Measurements from ENCODE around the gene ASB8.

The ASB8 gene

DNA sequence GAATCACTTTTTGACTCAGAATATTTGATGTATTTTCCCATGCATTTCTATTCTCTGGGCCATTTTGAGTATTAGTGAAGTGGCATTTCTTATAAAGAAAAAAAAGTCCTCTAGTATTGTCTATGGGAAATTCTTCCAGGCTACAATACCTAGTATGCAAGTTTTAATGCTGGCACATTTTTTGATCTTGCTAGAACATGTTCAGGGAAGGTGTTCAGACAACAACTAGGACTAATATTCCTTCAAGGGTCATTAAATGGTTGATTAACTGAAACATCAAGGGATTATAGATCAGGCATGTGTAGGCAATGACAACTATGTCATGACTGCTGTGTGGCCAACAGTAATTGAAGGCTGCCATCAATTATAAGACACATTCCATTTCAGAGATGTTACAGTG lies 33.8 kb upstream of the ASB8 start:
- no peak for DNase-seq (ENCODE audit: low spot score)
- H3K27ac ChIP-seq, result no peak overlapping the region

DNA sequence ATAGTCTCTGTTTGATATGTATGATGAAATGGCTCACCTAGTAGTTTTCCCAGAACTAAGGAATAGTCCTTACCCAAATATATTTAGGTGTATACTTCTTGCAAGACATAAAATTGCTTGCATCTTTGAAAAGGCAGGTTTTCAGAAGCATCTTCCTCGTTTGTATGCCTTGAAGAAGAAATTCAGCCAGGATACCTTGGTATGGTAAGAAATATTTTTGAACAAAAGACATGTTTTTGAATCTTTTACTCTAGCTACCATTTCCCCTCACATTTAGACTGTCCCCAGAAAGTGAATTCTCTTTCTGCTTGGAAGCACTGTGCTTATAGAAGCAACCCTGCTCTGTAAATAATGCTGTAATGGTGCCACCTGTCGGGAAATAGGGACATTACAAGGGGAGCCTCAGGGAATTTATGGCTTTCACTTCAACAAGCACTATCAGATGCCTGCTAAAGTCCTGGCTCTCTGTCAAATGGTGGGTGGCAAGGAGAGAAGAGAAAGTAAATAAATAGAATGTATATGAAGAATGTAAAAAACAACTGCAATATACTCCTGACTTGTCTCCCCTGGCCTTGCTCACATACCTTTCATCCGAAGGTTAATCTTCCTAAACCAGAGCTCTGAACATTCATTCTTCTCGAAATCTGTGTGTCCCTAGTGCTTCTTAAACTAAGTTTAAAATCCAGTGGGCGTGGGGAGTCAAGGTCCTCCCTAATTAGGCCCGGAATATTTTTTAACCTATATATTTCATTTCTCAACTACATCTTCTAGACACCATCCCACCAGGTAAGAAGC lies 32.2 kb upstream of the ASB8 start:
- TF ChIP-seq, protein P1, sequence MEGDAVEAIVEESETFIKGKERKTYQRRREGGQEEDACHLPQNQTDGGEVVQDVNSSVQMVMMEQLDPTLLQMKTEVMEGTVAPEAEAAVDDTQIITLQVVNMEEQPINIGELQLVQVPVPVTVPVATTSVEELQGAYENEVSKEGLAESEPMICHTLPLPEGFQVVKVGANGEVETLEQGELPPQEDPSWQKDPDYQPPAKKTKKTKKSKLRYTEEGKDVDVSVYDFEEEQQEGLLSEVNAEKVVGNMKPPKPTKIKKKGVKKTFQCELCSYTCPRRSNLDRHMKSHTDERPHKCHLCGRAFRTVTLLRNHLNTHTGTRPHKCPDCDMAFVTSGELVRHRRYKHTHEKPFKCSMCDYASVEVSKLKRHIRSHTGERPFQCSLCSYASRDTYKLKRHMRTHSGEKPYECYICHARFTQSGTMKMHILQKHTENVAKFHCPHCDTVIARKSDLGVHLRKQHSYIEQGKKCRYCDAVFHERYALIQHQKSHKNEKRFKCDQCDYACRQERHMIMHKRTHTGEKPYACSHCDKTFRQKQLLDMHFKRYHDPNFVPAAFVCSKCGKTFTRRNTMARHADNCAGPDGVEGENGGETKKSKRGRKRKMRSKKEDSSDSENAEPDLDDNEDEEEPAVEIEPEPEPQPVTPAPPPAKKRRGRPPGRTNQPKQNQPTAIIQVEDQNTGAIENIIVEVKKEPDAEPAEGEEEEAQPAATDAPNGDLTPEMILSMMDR (IDR thresholded peaks at IDR 0.05), result peak; percentile 55

More for the DNA sequence above, 33.8 kb upstream of the ASB8 start:
- TF ChIP-seq, protein P1 (IDR thresholded peaks at IDR 0.05), result no peak
- H3K4me3 ChIP-seq, result no peak overlapping the region

DNA sequence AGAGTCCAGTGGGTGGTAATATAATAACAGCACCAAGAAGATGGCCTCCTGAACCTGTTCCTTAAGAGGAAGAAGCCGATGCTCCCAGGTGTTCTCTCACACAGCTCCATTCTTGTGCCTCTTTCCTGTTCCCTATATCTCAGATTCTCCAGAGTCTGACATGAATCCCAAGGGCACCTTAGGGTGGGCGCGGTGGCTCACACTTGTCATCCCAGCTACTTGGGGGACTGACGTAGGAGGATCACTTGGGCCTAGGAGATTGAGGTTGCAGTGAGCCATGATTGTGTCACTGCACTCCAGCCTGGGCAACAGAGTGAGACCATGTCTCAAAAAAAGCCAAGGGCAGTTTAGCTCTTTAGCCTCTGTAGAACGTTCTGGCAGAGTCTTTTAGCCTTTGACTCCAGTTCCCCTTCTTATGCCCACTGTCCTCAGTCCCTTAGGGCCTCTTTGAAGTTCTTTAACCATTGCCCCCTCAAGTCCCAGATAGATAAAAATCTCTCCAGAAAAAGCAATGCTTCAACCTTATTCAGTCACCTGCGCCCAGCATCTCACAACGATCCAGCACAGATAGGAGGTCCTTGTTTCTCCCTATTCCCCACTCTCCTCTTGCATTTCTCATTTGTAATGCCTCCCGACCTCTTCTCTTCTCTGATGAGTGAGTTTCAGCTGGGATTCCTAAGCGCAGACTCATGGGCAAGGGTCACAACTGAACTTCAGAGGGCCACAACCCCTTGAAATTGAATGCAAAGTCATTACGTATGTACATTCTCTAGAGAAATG lies 30.8 kb upstream of the ASB8 start:
- TF ChIP-seq, protein P1 (IDR thresholded peaks at IDR 0.05), result no peak
- H3K27ac ChIP-seq, result no peak overlapping the region
- DNase-seq (ENCODE audit: low spot score), result no peak
- H3K4me3 ChIP-seq, result no peak overlapping the region

More for the DNA sequence above, 32.2 kb upstream of the ASB8 start:
- no peak overlapping the region for H3K4me3 ChIP-seq
- DNase-seq (ENCODE audit: low spot score), result no peak
- no peak overlapping the region for H3K27ac ChIP-seq

DNA sequence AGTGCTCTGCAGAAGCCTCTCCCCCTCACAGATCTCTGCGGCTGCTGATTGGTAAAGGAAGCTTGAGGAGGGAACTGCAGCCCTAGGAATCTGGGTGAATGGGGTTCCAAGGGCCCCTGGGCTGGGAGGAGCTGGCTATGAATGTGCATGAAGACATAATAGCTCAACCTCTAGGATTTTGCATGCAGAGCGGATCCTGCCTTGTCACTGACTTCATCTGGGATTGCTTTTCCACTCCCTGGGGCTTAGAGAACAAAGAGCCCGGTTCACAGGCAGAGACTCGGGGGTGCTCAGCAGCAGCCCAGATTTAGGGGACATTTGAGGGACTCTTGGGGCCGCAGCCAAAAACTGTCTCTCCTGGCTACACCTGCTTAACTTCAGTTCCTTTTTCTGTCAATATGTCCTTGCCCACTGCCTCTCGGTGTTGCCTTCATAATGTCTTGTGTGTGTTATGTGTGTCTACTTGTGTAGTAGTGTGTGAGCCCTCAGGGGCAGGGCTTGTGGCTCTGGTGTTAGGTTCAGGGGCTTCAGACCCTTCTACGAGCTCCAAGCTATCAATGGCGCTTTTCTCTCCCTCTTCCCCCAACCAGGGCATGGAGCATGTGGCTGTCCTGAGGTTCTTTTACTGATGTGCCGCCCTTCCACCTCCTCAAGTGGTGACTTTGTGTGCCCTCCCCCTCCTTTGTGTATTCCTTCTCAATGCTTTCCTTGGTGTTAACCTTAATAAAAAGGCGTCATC lies 28.0 kb upstream of the ASB8 start:
- TF ChIP-seq, protein P1 (IDR thresholded peaks at IDR 0.05), result no peak
- H3K4me3 ChIP-seq, result peak overlapping the region; percentile 93
- H3K27ac ChIP-seq, result no peak overlapping the region
- no peak for DNase-seq (ENCODE audit: low spot score)

DNA sequence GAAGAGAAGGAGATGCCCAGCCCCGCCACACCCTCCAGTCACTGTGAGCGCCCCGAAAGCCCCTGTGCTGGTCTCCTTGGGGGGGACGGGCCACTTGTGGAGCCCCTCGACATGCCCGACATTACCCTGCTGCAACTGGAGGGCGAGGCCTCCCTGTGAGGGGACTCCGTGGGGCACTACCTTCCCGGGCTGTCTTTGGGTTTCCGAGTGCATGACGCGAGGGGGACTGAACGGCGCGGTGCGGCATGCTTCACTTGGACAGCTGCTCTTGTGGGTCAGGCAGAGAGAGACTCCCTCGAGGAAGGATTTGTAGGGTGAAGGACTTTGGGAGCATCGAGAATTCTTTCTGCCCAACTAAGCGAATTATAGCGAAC lies 27.2 kb upstream of the ASB8 start:
- DNase-seq (ENCODE audit: low spot score), result no peak
- Histone ChIP-seq H3K27ac (peak overlapping the region in 1 of 2 donors; percentile 74), H3K4me3 (peak overlapping the region; percentile 93)
- TF ChIP-seq, protein P1 (IDR thresholded peaks at IDR 0.05), result no peak

DNA sequence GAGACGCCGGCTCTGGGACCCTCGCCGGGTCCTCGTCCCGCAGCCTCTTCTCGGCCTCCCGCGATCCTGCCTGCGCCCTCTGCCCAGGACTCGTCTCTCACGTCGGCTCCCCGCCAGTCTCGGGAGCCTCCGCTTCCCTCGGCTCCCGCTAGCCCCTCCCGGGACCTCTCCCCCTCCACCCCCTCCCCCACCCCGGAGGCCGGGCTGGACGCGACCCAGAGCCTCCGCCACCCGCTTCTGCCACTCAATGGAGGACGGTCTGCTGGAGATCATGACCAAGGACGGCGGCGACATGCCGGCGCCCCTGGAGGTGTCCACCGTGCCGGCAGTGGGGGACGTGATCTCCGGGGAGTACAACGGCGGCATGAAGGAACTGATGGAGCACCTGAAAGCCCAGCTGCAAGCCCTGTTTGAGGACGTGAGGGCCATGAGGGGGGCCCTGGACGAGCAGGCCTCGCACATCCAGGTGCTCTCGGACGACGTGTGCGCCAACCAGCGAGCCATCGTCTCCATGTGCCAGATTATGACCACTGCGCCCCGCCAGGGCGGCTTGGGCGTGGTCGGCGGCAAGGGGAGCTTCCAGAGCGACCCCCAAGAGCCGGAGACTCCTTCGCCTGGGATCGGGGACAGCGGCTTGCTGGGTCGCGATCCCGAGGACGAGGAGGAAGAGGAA lies 26.7 kb upstream of the ASB8 start:
- no peak for DNase-seq (ENCODE audit: low spot score)
- TF ChIP-seq, protein P1 (IDR thresholded peaks at IDR 0.05), result no peak
- Histone ChIP-seq H3K4me3 (peak overlapping the region; percentile 93), H3K27ac (peak overlapping the region in 1 of 2 donors; percentile 74)

Measured in coronary artery (tissue), 2 donors.